Measurements from ENCODE around the gene WNT8B.
A peak's percentile ranks its signal among the peaks of the same experiment; 100 is the strongest.

WNT8B gene

DNA sequence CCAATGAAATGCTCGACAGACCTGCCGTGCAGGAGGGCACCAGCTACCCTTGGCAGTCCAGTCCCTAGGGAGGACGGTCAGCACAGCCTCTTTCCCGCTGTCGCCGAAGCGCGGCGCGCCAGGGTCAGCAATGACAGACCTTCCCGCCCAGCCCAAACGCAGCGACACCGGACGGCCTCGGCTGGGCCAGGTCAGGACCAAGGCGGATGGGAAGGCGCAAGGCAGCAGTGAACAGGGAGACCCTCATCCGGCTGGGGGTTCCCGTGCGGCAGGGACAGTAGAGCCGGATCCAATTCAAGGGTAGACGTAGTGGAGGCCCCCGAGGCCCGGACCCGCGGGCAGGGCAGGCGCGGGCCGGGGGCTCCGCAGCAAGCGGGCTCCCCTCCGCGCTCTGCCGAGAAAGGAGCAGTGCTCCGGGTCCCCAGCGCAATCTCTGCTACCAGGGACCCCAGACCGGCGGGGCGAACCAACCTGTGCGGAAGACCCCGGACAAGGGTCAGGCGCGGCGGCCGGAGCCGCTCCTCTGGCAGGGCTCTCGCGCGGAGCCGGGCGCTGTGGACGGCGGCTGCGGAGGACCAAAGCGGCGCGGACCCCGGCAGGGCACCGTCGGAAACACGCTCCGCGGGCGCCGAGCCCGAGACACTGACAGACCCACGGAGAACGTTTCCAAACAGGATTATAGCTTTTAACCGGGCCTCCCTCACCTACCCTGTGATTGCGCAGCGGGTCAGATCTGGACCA, 56.7 kb downstream of the WNT8B start, which contains the start of gene SEC31B:
SEC31B (minus strand) TSS at position 551 of the 741 bp plus-strand sequence. CDS start 2,909 bp downstream, outside the sequence.
- no peak for DNase-seq (ENCODE audit: low spot score)

DNA sequence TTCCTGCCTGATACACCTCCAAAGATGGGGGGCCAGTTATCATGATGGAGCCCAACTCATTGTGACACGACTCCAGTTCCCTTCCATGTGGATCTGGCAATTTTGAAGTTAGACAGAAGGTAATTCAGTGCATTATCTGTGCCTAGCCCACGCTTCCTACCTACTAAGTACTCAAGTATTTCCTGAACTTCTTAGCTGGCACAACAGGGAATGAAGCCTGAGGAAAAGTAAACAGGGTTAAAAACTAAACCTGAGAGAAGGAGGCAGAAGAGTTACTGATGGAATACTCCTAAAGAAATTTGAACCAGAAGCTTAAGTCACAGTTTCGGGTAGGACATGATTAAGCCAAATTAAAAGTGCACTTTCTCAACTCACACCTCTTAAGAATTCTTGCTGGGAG, 58.0 kb downstream of the WNT8B start:
- no peak for DNase-seq (ENCODE audit: low spot score)

DNA sequence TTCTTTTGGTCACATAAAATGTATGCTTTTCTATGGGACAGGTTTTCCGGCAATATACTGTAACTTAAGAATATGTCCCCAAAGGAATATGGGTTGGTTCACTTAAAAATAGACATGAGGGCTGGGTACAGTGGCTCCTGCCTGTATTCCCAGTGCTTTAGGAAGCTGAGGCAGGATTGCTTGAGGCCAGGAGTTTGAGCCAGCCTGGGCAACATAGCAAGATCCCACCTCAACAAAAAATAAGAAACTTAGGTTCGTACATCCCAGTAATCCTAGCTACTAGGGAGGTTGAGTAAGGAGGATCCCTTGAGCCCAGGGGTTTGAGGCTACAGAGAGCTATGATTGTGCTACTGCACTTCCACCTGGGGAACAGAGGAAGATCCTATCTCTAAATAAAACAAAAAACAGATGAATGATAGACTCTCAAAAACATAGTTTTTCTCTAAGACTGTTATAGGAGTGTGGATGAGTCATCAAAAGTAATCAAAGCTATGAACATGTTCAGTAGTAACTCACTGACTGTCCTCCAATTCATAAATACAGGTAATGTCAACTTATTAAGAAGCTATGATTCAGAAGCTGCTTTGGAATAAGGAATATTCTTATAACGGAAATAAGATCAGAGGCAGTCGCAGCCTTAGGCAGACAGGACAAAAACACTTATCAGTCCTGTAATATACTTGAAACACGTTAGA, 59.4 kb downstream of the WNT8B start:
- DNase-seq (ENCODE audit: low spot score), result no peak

DNA sequence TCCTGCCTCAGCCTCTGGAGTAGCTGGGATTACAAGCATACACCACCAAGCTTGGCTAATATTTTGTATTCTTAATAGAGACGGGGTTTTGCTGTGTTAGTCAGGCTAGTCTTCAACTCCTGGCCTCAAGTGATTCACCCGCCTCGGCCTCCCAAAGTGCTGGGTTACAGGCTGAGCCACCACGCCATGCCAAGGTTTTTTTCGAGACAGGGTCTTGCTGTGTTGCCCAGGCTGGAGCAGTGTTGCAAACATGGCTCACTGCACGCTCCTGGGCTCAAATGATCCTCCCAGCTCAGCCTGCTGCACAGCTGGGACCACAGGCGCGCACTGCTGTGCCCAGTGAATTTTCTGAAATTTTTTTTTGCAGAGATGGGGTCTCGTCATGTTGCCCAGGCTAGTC, 60.1 kb downstream of the WNT8B start:
- DNase-seq (ENCODE audit: low spot score), result no peak

DNA sequence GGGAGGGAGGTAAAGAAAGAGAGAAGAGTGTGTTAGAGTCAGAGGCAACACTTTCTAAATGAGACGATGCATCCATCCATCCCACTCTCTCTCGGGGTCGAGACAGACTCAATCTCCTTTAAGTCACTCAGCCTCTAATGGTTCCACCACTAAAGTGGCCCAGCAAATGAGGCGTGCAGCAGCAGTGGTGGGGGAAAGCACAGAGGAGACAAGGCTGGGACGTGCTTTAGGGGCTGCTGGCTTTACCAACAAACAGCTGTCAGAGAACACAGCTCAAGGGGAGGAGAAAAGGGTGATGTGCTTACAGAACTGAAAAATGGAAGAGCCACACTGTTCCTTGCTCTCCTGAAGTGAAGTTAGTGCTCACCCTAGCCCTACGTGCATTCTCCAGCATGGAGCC, 61.4 kb downstream of the WNT8B start:
- DNase-seq (ENCODE audit: low spot score), result no peak

DNA sequence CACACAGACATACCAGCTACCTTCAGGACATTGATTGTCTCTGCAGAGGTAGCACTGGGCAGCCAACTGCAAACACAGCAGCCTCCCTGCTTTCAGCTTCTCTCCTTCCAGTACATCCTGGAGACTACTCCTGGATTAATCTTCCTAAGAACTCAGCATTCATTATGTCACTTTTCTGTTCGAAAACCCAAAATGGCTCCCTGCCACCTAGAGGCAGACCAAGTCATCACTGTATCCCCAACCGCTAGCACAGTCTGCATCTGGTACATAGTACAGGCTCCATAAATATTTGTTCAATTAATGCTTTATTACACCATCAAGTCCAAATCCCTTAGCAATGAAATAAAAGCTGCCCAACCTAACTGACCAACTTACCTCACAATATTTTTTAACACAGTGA, 61.8 kb downstream of the WNT8B start:
- DNase-seq (ENCODE audit: low spot score), result no peak

DNA sequence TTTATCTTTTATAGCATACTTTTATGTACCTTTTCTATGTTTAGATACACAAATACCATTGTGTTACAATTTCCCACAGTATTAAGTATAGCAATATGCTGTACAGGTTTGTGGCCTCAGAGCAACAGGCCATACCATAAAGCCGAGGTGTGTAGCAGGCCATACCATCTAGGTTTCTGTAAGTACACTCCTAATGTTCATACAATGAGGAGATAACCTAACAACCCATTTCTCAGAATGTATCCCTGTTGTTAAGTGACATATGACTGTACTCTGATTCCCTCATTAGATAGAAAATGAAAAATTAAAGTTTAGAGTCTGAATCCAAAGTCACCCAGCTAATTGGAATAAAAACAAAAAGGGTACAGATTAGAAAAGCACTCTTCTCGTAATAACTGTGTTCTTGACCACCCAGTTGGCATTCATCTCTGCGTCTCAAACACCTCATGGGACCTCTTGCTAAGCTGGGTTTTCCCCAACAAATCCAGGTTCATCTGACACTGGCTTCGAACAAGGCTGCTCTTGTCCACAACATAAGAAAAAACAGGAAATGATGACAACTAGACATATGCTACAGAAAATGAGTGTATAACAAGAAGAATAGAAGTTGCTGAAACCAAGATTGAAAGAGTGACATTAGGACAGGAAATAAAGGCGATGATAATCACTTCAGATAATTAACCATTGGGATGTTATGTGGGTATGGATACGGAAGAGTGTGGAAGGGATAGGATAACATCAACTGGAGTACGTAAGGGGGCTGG, 65.5 kb downstream of the WNT8B start:
- no peak for DNase-seq (ENCODE audit: low spot score)

DNA sequence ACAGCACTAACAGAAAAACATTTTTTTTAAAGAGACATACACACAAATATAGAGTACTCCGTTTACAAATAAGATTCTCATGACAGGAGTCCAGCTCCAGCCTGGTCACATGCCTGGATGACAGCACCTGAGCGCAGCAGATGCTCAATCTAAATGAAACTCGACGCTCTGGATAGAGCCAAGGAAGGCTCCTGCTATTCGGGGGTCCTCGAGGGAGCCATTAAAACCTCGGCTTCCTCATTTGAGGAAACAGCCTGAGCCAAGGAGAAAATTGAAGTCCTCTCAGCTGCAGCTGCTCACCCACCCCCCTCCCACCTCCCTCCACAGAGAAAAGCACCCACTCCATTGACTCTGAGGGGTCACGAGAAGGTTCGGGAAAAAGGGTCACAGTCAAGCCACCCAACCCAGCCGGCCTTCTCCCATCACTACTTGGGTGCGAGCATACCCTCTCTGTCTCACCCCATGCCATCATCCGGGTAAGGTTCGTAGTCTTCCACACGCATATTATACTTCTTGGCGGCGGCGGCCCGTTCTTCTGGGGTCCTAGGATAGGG, 66.2 kb downstream of the WNT8B start:
- no peak for DNase-seq (ENCODE audit: low spot score)

DNA sequence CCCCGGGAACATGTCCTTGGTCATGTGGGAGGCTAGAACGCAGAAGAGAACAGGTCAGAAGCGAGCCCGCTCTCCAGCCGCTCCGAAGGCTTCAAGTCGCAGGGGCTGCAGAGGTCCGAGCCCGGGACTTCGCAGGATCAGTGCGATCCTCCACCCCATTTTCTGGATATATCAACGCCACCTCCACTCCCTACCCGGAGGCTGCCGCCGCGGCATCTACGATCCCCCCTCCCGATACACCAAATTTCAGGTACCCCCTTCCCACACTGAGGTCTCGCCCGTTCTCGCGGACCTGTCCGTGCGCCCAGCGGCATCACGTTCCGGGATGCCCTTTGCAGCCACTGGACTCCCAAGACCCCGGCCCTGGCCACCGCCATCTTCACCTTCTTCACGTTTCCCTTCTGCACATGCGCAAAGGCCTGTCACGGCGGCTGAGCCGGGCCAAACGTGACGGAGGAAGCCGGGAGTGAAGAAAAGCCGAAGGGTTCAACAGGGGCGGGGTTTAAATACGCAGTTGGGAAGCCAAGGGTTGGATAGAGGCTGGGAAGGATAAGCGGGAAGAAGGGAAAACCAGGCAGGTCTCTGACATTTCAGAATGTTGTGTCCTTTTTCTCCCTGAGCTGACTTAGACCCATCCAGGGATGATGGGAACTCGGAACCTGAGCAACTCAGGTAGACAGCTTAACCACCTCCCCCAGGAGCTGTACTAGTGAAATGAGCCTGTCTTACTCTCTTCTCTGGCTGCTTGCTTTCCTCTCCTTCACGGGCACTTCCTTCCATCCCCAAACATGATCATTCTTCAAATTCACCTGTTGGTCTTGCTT, 66.9 kb downstream of the WNT8B start, which contains the start of gene NDUFB8:
NDUFB8 (minus strand) TSS at position 397 of the 824 bp plus-strand sequence; CDS start at position 377, 20 bp downstream.
- peak; percentile 89 for DNase-seq (ENCODE audit: low spot score)

DNA sequence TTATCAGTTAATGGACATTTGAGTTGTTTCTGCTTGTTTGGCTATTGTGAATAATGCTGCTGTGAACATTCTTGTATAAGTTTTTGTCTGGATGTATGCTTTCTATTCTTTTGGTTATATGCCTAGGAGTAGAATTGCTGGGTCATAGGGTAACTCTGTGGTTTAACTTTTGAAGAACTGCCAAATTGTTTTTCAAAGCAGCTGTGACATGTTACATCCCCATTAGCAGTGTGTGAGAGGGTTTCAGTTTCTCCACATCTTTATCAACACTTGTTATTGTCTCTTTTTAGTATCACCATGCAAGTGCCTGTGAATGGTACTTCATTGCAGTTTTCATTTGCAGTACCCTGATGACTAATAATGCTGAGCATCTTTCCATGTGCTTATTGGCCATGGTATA, 69.0 kb downstream of the WNT8B start:
- no peak for DNase-seq (ENCODE audit: low spot score)
